Activated CD4-positive, alpha-beta T cell treated with anti-CD3 and anti-CD28 coated beads for 24 hours (primary cell): ENCODE results near the gene FLVCR2.

ENCODE experiments used
- DNase-seq, 2 donors: peaks; one replicate each; pipeline ENCODE4 v3.0.0-alpha.2; 2020; ENCODE audit warnings: low read depth in 2 of 2

The FLVCR2 gene

DNA sequence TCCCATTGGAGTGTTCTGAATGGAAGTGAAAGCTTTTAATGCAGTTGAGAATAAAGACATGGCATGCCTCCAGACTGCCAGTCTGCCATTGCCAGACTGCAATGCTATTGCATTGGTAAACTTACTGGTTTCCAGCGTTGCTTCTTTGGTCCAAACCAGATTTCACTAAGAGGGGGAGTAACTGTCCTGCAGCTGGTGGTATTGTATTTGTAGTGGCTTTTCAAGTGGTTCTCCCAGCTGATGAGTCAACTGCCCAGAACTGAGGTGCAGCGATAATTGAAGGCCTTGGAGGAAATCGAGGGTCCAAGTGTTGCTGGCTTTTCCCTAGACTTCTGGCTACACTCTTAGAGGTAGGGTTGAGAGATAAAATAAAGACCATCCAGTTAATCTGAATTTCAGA is 50.4 kb downstream of the FLVCR2 start:
- DNase-seq: no peak

DNA sequence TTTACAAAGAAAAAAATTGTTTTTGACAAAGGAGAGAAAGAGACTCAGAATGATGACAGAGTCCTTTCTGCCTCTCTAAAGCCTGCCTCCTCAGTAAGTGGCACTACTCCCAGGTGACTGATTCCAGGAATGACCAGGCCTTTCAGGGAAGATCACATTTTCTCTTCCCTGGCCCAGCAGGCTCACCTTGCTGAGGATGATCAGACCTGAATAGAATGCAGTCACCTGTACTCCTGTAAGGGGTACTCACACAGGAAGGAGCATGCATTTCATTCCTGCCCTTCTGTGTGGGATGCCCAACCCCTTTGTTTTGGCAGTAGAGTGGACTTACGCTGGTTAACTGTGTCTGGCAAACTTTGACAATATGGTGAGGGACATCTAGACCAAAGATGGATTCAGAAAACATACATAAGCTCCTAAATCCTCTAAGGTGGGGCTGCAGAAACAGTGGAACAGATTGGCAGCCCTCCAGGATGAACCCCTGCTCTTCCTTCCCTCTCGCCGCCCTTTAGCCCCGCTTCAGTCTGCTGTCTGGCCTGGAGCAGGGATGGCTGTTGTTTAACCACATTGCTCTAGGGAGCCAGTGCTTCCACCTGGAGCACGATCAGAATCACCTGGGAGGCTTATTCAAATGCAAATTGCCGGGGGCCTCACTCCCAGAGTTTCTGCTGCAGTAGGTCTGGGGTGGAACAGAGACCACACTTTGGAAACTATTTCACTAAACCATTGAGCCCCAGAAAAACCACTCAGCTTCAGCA is 52.5 kb downstream of the FLVCR2 start:
- DNase-seq: no peak

DNA sequence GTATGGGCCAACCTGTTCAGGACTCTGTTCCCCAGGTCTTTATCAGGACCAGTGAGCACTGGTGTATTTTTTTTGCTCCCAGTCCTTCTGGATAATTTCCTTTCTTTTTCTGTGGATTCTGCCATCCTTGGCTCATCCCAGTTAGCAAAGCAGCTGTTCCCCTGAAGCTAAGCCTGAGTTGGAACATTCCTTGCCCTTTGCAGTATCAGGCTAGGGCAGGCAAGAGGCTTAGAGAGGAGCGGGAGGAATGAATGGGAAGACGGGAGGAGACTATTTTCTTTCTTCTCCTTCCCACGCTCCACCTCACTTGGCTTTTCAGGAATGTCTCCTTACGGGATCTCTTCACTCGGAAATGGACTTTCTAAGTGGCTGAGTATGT is 53.0 kb downstream of the FLVCR2 start:
- DNase-seq: no peak

DNA sequence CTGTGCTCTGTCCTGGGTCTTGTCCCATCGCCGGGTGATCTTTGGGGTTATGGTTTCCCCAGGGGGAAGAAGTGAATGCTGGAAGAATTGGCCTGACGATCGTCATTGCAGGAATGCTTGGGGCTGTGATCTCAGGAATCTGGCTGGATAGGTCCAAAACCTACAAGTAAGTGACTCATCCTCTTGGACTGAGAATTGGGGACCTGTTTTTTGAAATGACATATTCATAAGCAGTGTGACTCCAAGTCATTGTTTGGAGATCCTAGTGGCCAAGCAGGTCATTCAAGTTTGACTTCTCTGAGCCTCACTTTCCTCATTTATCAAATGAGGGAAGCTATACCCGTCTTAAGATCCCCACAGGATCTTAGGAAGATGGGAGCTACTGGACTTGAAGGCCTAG is 56.4 kb downstream of the FLVCR2 start:
- DNase-seq: no peak

DNA sequence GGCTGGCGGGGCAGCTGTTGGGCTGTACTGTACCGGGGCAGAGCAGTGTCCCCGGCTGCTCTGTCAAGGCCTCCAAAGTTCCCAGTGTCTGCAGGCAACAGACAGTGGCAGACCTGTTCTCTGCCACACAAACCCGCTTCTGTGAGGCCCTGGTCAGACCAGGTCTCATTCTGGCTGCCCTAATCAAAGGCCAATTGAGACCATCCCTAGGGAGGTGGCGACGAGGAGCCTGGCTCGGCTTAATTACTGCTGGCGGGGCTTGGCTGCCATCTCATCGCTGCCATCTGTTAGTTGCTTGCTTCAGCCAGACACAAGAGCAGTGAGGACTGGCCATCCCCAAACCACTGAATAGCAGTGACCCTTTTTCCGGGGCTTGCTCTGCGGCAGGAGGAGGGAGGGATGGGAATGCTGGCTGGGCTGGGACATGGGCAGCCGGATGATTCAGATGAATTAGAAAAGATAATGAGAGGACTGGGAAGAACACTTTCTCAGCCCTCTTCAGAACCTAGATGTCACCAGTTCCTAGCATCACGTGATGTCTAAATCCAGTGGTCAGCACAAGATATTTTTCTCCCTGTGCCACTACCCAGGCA is 57.8 kb downstream of the FLVCR2 start:
- no peak for DNase-seq

DNA sequence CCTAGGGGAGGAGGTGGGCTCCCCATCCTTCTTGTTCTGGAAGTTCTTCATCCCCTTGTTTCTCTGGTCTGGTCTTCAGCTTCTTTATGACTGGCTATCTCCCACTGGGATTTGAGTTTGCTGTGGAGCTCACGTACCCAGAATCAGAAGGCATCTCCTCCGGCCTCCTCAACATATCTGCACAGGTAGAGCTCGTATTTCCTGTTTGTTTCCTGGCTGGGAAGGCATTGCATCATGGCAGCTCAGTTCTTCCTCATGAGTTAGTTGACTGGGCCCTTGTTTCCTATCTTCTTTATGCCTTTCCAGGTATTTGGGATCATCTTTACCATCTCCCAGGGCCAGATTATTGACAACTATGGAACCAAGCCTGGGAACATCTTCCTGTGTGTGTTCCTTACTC is 62.5 kb downstream of the FLVCR2 start:
- DNase-seq: no peak

DNA sequence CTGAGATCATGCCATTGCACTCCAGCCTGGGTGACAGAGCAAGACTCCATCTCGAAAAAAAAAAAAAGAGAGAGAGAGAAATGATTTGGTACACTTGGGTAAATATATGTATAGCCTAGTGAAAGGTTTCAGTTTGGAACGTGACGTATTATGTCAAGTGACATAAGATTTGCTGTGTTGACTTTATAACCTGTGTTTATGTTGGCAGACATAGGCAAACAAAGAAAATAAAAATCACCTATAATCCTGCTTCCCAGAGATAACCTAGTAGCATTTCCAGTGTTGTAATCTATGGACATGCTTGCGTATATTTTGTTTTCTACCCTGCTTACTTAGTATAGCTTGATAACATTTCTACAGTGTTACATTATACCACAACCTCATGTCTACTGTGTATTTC is 65.6 kb downstream of the FLVCR2 start:
- DNase-seq: no peak

DNA sequence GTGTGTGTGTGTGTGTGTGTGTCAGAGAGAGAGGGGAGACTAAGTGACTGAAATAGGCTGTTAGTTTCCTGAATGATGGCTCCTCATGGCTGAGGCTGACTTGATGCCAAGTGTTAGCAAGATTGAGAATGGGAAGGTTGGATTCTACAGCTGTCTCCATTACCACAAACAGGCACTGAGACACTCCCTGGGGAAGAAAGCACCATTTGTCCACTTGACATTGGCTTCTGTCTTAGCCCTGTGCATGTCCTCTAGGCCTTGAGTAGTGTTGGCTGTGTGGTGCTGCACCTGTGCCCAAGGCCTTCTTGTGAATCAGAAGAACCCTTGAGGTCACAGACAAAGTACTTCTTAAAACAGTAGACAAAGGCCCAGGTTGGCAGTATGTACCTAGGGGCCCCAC is 66.6 kb downstream of the FLVCR2 start:
- DNase-seq: no peak

DNA sequence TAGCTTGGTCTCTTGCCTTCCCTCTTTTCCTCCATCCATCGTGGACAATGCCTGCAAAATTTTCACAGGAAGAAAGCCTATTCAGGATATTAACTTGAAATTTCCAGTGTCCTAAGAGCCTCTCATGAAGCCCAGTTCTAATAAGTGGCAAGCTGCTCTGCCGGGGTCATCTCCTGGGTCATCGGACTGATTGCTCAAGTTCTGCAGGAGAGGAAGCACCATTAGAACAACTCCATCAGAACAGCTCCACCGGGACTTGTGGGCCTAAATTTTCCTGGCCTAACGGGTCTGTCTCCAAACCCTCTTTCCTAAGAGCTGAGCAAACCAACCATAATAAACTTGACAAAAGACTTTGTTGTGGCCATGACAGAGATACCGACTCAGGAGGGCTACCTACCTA is 68.3 kb downstream of the FLVCR2 start:
- no peak for DNase-seq

DNA sequence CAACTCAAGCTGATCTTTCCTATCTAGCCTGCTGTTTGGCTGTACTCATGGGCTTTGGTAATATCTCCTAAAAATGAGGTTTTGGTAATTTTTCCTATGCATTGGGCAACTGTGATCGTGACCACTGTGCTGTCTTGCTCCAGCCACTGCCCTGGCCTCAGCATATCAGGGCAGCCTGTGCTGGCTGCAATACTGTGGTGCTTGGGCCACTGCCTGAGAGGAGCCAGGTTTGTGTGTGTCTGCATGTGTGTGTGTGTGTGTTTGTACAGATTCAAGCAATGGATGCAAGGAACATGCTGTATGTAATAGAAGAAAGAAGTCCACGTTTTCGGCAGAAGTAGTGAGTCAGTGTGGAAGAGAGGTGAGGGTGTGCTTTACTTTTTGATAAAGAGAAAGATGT is 69.2 kb downstream of the FLVCR2 start:
- no peak for DNase-seq

DNA sequence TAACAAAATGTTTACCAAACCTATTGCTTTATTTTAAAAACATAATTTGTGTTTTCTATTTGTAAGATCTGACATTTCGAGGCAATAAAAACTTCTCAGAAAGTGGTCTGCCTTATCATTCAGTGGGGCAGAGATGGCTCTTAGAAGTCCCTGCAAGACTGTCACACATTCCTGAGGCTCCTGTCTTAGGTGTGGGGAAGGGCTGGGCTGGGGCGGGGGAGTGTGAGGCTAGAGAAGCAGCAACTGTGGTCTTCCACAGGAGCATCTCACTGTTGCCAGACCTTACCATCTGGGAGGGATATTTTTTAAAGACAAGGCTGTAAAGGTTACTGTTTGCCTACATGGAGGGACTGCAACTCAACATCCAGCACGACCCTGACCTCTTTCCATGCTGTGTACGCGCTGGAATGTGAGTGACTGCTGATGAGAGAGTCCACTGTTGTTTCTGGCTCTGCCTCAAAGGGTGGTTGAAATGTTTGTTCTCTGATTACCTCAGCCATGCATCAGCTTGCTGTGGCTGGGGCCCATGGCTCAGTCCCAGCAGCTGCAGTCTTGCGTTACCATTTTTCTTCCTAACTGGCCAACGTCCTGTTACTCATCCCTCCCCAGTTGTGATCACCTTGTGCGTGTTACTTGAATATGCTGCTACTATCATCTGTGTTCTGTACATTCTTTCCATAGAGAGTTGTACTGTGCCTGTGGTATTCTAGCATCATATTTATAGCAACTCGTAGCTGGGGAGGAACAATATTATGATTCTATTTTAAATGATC is 69.8 kb downstream of the FLVCR2 start:
- no peak for DNase-seq

DNA sequence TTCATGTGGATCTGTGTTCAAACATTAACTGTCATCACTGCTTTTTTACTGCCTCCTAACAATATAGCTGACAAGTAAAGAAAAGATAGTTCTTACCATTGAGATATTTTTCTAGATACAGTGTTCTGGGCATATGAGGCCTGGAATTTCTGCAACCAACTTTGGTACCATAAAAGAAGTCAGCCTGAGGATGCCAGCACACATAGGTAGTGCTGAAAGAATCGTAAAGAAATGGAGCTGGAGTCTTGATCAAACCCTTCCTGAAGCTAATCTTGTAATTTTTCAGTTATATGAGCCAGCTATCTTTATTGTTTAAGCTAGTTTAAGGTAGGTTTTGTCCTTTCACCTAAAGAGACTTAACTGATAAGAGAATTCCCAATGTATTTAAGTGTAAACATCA is 70.9 kb downstream of the FLVCR2 start:
- DNase-seq: no peak

DNA sequence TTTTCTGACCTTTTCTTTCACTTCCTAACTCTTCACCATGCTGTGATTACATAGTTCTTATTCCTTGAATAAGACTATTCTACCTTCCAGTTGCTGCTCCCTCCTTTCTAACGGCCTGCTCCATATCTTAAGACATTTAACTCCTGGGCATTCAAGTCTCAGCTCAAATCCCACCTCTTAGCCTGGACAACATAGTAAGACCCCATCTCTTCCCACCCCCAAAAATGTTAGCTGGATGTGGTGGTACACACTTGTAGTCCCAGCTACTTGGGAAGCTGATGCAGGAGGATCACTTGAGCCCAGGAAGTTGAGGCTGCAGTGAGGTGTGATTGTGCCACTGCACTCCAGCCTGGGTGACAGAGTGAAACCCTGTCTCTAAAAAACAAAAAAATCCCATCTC is 71.4 kb downstream of the FLVCR2 start:
- DNase-seq: no peak

DNA sequence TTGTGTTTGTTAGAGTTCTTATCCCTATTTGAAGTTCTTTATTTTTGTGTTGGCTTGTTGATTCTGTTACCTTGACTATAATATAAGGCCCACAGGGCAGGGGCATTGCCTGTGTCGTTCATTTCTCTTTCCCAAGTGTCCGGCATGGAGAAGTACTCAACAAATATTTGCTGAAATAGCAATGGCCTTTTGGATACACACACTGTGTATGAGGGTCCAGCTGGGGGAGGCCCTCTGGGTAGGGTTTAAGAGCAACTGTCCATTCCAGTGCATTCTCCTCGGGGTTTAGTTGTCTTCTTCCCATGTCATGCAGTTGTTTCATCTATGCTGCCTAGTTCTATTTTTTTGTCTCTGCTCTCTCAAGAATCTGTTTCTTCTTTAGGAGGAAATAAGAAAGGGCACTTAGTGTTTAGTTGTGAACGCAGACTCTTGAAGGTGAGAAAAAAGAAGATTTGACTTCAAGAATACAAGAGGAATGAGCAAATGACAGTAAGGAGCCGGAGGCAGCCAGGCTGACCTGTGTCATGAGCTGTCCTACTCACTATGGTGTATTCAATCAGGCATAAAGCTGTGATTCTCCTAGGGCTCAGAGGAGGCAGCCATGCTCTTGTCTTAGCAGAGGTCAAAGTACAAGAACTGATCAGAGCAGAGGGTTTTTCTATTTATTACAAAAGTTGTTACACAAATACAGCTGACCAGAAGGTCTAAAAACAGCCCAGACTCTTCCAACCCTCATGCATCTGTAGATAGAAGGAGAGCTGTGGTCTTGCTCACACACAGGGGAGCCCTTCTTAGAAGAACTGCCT is 72.0 kb downstream of the FLVCR2 start:
- no peak for DNase-seq

DNA sequence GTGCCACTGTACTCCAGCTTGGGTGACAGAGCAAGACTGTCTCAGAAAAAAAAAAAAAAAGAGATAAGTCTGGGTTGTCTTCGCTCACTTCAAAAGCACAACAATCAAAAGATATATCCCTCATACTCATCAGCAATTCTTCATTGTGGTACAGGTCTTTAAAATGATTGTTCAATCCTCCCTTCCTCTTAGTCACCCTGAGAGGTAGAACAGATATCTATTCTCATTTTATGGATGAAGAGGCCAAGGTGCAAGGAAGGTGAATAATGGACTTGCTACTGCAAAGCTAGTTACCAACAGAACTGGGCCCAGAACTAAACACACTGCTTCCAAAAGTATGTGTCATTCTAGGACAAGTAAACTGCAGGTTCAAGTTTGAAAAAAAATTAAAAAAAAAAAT is 75.1 kb downstream of the FLVCR2 start:
- DNase-seq: no peak

DNA sequence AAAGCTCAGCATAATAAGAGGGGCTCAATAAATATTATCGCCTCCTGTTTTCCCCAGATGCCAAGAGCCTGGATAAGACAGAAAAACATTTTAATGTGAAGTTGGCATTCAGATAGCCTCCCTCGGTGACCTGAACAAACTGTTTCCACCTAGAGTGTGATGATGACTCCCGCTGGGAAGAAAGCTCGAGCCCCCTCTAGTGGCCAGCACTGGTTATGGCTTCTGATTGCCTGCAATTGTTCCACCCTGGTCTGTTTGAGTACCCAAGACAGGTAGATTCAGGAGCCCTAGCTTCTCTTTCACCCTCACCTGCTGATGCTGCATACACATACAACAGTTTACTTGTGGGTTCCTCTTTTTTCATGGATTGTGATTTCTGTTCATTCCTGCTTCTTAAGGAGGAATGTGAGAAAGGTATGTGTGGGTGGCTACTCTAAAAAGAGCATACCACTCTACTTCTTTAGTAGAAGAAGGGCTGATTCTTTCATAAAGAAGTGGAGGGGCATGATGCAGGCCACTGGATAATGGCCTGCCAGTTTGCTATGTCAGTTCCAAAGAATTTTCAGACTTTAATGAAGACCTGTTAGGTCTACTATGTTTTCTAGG is 75.8 kb downstream of the FLVCR2 start:
- DNase-seq: peak; percentile 78 to 79

DNA sequence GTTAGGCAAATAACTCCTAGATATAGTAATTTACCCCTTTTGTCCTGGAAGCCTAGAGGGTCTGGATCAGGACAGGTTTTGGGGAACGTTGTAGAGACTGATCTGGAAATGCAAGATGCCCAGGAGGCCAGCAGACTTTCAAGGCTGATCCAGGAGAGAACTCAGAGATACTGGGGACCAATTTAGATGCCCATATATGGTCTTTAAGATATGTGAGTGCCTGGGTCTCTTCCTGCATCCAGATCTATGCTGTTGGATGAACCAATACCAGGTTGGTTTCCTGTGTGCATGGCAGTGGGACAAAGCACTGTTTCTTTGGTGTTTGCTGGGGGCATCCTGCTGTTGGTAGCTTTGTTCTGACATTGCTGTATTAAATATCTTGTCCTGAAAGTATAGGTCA is 76.8 kb downstream of the FLVCR2 start:
- no peak for DNase-seq

DNA sequence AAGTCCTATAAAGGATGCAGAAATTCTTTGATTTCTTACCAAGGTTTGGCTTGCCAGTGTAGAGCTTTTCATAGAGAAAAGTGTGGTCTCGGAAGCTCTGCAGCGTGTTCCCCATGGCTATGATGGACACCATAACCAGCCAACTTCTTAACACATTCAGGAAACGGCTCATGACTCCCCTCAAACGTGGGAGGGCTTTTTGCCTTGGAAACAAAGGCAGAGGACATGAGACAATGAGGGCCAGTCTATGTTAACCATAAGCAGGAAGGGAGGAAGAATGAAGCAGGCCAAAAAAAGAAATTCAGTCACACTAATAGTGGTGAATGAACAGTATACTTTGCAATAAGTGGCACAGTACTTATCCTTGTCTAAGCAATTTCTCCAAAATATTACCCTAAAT is 78.9 kb downstream of the FLVCR2 start:
- no peak for DNase-seq

DNA sequence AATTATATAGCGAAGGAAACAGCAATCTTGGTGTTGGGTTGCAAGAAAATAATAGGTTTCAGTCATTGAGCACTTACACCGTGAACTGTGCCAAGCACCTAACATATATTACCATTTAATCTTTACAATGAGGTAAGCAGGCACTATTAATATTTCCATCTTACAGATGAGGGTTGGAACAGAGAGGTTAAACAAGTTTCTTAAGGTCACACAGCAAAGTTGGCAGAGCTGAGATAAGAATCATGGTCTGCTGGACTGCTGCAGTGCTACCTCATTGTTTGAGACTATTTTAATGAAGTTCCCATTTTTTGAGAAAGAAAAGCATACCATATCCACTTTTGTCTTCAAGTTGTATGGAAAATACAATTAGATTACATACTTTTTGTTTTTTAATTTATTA is 80.5 kb downstream of the FLVCR2 start:
- no peak for DNase-seq

DNA sequence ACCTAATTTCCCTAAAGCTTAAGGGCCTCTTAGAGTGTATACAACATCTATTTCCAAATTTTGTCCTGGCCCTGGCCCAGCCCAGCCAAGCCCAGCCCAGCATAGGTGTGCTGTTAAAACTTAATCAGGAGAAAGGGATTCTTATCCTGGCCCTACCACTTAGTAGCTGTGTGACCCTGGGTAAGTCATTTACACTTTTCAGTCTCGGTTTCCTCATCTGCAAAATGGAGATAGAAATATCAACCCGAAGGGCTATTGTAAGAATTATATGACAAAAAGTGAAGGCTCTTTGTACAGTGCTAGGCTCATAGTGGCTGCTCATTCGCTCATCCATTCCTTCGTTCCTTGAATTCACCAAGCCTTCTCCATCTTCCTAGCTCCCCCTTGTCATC is 81.8 kb downstream of the FLVCR2 start:
- DNase-seq: no peak

DNA sequence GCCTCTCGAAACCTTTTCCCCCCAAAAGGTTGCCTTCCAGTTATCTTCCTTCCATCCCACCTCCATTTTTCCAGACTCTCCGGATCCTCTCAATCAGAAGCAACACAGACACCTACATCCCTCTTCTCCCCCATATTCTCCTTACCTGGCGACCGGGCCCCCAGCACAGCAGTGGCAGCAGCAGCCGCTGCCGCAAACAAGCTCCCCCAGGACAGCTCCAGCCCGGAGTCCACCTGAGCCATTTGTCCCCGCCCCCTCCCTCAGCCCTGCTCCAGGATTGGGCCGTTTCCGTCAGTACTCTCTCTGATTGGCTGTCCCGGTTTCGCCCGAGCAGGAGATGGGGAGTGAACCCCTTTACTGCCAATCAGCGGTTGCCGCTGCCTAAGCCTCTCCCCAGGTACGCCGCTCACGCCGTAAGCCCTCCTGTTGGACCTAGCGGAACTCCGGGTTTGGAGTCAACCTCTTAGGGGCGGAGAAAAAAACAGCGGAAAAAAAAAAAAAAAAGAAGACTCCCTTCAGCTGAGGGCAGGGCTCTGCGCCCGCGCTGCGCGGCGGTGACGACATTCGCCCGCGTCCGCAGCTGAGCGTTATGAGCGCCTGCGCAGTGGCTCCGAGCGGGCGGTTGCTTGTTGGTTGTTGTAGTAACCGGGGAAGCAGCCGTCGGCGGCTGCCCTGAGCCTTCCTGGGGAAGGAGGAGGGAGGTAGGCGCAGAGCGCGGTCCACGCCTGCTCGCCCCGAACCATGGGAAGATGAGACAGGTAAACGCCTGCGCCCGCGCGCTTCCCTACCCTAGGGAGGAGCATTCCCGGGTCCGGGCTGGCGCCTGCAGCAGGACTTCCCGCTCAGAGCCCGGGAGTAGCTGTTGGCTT is 82.4 kb downstream of the FLVCR2 start, which contains the start of the genes ERG28 and TTLL5:
ERG28 (minus strand) TSS at position 247 of the 869 bp plus-strand sequence. CDS start 3,374 bp downstream, outside the sequence.
TTLL5 (plus strand) TSS at position 617 of the 869 bp plus-strand sequence. CDS start 1,904 bp downstream, outside the sequence.
- DNase-seq: peak; percentile 92
